Uterus (tissue), 2 donors: ENCODE results near the gene KRT5.

ENCODE experiments used
- POLR2A ChIP-seq, 2 donors: fragments of 450-650 bp; IDR thresholded peaks; one replicate each; pipeline ENCODE4 v1.6.1; 2016; ENCODE audit warnings: antibody characterized with exemption in 2 of 2, mild to moderate bottlenecking in 1 of 2, moderate library complexity in 1 of 2
- TF ChIP-seq, protein P1 (sequence below), 4 experiments: fragments of 200-600 bp in 2 of 4; fragments of 450-650 bp in 2 of 4; sonication (generic) in 2 of 4; IDR thresholded peaks; one replicate each; pipeline ENCODE4 v1.5.1; 2016 to 2019; ENCODE audit warnings: antibody characterized with exemption in 4 of 4, mild to moderate bottlenecking in 2 of 4, moderate library complexity in 1 of 4

DNA sequence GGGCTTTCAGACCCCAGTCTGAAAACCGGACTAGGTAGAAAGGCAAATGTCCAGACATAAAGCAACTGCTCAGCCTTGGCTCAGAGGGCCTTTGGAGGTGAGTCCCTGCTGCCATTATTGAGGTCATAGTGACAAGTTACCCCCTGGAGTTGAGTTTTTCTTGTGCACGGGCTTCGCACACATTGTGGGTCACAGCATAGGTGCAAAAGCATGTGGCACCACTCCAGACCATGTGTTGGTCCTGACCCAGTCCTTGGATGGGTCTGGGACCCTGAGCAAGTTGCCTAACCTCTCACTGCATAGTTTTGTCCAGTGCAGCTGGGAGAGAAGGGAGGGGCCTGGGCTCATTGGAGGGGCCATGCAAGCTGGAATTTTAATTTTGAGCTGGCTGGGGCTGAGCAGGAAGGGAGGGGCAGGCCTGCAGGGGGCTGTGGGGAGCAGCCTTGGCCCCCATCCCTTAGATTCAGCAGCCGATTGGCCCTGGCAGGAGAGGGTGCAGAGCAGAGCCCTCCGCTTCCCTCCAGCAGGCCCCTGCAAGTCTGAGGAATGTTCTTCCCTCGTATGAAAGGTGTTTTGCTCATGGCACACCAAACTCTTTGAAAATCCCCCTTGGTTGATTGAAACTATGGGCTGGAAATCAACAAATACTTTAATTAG lies 4.2 kb upstream of the KRT5 start:
- no peak for TF ChIP-seq POLR2A (IDR thresholded peaks at IDR 0.05)
- TF ChIP-seq, protein P1, sequence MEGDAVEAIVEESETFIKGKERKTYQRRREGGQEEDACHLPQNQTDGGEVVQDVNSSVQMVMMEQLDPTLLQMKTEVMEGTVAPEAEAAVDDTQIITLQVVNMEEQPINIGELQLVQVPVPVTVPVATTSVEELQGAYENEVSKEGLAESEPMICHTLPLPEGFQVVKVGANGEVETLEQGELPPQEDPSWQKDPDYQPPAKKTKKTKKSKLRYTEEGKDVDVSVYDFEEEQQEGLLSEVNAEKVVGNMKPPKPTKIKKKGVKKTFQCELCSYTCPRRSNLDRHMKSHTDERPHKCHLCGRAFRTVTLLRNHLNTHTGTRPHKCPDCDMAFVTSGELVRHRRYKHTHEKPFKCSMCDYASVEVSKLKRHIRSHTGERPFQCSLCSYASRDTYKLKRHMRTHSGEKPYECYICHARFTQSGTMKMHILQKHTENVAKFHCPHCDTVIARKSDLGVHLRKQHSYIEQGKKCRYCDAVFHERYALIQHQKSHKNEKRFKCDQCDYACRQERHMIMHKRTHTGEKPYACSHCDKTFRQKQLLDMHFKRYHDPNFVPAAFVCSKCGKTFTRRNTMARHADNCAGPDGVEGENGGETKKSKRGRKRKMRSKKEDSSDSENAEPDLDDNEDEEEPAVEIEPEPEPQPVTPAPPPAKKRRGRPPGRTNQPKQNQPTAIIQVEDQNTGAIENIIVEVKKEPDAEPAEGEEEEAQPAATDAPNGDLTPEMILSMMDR (IDR thresholded peaks at IDR 0.05) = no peak
